HG02870 (cell line): ENCODE measurements around the gene MED6.

Source experiments
- ATAC-seq: cut with Tn5 transposase; IDR thresholded peaks from one replicate; pipeline ENCODE4 v1.9.1; 2021; ENCODE audit warnings: mild to moderate bottlenecking, moderate library complexity; ENCODE audit not compliant: unreplicated experiment

MED6 gene, protein sequence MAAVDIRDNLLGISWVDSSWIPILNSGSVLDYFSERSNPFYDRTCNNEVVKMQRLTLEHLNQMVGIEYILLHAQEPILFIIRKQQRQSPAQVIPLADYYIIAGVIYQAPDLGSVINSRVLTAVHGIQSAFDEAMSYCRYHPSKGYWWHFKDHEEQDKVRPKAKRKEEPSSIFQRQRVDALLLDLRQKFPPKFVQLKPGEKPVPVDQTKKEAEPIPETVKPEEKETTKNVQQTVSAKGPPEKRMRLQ

DNA sequence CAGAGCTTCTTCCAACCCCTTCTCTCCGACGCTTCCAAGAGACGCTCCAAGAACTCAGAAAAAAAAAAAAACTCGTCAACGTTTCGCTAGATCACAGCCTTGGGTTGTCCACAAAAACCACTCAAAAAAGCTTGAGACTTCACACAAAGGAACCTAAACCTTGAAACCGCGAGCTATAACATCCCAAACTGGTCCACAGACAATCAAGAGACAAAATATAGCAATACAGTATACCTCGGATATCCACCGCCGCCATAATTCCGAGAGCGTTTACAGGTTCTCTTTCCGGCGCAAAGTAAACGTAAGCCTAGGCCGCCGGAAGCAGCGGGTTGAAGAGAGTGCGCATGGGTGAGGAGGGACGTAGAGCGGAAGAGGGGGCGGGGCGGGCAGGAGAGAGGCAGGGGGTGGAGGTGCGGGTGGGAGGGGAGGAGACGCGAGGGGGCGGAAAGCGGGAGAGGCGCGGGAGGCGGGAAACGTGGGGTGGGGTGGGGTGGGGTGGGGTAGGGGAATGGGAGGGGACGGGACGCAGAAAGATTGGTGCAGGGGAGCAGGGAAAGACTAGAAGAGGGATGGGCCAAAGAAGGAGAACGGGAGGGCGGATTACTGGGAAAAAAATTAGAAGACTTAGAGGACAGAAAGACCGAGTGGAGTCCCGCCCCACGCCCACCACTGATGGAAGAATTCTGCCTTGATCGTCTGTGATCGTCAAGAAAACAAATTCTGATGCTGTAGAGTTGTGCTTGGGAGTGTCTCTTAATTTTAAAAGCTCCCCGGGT lies at the start of gene MED6:
TSS of gene MED6 (minus strand) at position 274 of the 776 bp plus-strand sequence. CDS start at position 256, 18 bp downstream.
- ATAC-seq: peak; percentile 87

DNA sequence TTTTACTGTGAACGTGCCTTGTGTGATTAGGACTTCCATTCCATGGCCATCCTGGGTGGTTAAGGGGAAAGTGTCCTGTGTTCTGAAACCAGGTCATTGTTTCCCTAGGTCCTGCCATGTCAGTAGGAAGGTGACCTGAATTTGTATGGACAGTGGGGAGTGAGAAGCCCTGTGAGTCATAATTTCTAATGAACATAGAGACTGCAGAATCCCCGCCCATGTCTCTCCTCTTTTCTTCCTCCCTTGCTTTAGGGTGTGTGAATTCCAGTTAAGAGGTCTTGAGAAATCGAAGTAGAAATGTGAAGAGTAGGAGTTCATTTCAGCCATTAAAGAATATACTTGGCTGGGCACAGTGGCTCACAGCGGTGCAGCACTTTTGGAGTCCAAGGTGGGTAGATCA lies 49.3 kb upstream of the MED6 start:
- ATAC-seq: no peak

DNA sequence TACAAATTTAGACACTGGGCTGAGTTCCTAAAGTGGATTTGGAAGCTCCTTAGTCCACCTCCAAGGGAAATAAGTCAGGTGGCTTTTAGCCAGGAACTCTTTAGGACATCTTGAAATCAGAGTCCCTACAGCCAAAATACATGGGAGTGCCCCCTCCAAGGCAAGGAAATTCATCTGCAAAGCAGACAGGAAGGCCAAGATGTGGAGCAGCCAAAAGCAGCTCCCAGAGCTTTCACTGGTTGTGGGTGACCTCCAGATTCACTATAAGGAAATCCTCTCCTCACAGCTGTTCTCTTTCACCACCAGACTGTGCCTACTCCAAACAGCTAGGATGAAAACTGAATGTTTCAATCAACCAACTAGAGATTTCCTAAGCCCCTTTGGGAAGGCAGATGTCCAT lies 47.9 kb upstream of the MED6 start:
- no peak for ATAC-seq

DNA sequence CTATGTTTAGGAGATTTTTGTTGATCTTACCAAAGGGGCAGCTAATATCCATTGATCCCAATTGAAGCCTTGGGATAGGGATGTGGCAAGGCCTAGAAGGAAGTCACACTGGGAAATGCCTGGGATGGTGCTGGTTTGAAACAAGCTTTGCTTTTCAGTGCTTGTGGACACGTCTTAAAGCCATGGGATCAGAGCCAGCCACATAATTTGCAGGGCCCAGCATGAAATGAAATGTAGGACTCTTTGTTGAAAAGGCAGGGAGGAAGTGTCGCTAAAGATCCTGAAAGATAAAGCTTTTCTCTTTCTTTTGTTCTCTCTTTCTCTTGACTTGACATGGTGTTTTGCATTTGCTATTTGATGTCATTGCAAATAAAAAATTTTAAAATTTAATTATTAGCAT lies 46.2 kb upstream of the MED6 start:
- no peak for ATAC-seq

DNA sequence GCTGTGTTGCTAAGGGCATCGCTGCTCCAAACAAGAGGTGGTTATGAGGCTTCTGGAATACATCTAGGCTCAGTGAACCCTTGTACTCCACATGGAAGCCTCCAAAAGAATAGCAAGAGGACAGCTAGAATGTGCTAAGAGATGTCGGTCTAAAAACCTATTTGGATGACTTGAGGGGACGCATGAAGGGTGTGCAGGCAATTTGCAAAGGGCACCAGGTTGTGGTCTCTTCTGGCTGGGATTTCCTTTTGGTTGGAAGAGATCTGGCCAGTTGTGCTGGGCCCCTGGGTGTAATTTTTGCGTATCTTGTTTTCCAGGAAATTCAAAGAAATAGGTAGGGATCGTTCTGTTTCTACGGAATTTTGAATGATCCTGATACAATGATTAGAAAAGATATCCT lies 45.4 kb upstream of the MED6 start:
- ATAC-seq: no peak

DNA sequence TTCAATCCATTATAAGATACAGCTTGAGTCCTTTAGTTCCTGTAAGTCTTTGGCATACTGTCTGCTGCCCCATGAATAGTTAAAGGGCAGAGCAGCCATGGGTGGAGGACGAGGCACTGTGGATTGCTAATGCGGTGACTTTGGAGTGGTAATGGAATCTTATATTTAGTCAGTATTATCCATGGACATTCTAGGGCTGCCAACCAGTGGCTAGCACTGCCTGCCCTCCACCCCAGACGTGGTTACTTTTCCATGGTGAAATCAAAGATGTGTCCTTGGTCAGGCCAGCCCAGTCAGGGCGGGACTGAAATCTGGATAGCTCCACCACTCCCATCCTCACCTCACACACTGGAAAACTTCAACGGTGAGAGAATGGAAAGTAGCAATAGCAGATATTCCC lies 43.5 kb upstream of the MED6 start:
- ATAC-seq: no peak

DNA sequence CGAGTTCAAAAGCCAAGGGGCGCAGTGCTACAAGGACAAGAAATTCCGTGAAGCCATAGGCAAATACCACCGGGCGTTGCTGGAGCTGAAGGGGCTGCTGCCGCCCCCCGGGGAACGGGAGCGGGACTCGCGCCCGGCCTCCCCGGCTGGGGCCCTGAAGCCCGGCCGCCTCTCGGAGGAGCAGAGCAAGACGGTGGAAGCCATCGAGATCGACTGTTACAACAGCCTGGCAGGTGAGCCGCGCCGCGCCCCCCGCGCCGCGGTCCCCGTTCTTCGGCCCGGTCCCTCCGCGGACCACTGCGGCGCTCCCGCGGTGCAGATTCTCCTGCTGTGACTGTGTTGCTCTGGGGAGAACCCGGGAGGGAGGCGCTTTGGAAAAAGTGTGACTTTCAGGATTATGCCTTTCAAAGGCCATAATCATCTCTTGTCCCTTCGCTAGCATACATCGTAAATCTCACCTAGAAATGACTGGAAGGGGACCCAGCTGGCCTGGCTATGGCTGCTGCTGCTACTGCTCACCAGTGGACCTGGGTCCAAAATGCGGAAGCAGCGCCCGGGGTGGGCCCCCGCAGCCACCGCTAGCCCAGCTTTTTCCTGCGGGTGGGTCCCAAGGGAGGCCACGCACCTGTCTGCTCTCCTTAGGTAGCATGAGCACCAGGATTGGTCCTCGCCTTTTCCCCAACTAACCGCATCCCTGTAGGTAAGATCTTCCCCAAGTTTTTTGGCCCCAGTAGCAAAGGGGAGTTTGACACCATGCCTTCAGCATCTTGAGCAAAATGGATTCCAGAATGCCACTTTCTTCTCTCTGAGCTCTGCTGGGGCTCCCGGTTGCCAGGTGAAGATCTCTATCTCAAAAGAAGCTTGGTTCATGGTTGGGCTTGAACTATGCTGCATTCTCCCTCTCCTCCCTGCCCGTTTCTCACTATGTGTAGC lies 42.1 kb upstream of the MED6 start:
- no peak for ATAC-seq

DNA sequence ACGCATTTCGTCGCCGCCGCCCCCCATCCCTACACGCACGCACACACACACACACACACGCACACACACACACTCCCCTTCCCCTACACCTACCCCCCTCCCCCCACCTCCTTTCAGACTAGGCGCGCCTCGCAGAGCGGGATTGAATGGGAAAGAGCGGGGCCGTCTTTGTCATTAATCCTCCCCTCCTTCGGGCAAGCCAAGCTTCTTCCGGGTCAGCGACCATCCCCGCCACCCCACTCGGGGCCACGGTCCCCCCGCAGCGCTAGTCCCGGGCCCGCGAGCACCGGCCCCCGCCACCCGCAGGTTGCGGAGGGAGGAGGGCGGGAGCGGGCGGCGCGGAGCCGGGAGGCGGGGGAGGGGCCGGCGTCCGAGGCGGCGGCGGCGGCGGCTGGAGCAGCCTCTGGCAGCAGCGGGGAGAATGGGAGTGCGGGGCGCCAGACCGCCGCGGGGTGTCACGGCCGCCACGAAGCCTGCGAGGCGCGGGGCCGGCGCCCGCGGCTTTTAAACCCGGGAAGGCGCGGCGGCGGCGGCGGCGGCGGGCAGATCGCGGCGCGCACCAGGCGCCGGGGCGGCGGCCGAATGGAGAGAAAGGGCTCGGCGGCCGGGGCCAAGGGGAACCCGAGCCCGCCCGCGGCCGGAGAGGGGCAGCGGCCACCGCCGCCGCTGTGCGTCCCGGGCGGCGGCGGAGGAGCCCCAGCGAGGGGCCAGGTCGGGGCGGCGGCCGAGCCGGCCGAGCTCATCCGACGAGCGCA lies 41.3 kb upstream of the MED6 start, which contains the start of gene TTC9:
TSS of gene TTC9 (plus strand) at position 369 of the 755 bp plus-strand sequence. CDS start at position 583, 214 bp downstream.
- no peak for ATAC-seq

DNA sequence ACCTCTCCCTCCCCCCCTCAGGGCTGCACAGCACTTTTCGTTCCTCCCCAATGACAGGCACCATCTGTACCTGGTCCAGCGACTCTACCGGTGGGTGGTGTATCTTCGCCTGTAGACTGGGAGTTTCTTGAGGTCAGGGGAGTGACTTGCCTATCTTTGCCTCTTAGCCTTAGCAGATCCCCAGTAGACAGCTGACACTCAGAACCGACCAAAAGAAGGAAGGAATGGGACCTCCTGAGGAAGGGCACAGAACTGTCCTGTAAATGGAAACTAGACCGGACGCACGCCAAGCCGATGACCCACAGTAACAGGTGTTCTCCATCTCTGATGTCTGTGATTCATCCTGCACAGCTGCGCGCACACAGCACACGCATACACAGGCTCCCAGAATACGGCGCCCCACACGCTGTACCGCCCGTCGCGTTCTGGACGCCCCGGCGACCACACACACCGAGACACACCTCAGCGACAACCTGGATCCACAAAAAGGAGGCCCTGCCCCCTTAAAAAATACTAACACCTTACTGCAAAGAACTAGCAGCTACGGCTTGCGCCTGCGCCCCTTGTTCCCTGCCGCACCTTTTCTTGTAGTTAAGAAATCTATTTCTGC lies 40.6 kb upstream of the MED6 start:
- peak; percentile 64 for ATAC-seq

DNA sequence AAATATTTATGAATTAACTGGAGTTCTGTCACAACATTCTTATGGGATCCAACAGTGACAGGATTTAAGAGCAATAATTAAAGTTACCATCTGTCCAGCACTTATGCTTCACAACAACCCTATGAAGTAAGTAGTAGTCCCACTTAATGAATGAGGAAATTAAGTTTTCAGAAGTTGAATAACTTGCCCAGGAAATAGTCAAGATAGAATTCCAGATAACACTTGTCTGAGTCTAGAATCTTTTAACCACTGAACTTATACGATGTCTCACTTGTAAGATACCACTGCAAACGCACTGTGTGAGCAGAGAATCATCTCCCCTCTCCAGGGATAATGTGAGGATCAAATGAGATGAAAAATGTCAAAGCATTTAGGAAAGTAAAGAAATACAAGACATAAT lies 38.0 kb upstream of the MED6 start:
- ATAC-seq: no peak

DNA sequence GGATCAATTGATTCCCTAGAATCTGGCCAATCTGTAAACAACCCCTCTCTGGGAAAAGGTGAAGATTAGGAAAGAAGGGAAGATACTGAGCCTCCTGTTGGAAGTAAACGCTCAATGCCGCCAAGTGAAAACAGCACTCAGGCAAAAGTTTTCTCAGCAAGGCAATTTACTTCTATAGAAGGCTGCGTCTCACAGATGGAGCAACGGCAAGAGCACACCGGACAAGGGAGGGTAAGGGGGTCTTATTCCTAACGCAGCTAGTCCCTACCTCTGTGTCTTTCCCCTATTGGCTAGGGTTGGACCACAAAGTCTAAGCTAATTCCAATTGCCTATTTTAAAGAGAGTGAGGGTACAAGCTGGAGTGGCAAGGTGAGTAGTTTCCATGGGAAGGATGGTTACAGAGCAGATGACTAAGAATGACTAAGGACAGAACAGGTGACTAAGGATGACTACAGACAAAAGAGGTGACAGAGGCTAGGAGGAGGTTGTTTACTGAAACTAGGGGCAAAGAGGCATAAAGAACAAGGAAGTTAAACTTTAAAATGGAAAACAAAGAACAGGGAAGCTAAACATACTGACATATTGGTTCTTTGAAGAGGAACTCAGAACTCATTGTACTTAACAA lies 35.6 kb upstream of the MED6 start:
- no peak for ATAC-seq

DNA sequence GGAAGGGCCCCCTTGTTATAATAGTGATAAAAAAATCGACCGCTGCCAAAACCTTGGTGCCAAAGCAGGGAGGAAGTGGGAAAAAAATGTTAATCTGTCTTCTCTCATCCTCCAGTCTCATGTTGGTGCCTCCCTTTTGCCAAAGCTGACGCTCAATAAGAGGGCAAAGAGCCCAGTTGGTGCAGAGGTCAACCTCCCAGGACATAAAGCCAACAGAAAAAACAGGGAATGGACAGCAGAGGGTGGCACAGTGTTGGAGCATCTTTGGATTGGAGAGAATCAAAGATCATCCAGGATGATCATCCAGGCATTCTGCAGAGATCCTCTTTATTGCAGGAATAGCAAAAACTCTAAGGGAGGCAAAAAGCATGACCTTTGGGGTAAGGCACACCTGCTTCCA lies 31.5 kb upstream of the MED6 start:
- ATAC-seq: no peak

DNA sequence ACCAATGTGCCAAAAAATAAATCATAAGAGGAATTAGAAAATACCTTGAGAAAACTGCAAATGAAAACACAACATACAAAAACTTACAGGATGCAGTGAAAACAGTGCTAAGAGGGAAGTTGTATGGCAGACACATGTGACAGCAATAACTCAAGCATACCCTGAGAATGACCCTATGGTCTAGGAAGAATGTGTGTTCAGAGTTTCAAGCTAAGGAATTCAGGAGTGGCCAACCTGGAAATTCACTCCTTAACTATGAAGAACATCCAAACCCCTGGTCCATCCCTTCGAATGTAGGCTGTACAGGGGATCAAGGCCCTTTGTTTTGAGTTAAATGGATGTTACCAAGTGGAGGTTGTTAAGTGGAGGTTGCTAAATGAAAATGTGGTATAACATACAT lies 24.5 kb upstream of the MED6 start:
- no peak for ATAC-seq

DNA sequence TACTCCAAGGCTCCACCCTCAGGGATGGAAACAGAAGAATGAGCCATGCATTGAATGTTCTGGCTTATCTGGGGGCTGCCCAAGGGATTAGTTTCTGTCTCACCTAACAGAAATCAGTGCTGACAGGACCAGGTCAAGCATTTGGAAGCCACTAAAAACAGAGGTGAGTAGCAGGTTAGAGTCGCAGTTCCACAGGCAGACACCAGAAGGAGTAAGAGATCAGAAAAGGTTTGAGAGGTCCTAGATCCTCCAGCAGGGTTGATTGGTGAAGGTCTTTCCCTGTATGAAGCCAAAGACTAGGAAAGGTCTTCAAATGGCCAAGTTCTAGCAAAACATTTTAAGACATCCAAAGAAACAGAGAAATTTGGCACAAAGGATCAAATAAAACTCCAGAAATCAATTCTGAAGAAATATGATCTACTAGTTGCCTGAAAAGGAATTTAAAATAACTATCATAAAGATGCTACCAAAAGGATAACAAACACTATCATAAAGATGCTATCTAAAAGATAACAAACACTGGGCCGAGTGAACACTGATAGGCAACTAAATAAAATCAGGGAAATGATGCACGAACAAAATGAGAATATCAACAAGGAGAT lies 21.8 kb upstream of the MED6 start:
- ATAC-seq: no peak

DNA sequence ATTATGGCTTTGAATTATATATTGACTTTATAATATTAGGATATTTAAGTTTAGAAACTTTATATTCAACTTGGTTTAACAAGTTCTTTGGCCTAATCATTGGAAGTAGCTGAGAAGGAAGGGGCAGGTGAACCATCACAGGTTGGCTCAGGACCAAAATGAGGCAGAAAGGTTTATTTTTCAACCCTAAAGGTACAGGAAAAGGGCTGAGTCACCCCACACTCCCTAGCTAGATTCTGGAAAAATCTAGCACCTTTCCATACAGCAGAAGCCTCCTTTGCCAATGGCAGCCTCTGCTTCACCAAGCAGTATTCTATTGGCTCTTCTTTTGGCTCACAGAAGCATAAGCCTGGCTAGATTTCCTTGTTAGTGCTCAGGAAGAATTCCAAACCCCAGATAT lies 19.3 kb upstream of the MED6 start:
- ATAC-seq: no peak

DNA sequence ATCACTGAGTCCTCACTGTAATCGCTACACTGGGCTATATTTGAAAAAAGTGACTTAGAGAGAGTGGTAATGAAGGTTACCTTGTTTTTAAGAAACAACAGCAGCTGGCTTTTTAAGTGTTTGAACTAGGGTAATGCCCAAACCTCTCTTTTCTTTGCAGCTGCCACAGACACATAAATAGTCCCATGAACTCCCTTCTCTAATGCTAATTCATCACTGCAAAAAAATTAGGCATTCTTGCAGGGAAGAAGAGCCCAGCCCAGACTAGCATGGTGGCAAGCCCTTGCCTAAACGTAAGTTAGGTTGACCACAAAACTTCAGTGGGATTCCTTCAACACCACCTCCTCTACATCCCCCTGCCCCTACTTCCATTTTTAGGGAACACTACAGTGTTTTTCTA lies 17.9 kb upstream of the MED6 start:
- ATAC-seq: no peak

DNA sequence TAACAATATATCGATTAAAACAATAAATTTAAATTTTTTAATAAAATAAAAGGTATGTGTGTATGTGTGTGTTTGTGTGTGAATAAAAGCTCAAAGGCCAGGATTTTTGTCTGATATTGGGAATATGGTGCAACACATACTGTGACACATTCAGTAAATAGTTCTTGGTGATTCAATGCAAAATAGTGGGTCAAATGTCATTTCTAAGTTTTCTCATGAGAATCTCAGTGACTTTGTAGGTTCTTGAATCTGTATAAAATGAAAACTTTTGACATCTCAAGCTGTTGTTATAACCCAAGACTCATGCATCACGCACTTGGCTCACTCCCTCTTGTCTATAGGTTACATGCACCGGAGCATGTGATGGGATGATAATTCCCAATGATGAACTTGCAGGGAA lies 16.2 kb upstream of the MED6 start:
- ATAC-seq: no peak

DNA sequence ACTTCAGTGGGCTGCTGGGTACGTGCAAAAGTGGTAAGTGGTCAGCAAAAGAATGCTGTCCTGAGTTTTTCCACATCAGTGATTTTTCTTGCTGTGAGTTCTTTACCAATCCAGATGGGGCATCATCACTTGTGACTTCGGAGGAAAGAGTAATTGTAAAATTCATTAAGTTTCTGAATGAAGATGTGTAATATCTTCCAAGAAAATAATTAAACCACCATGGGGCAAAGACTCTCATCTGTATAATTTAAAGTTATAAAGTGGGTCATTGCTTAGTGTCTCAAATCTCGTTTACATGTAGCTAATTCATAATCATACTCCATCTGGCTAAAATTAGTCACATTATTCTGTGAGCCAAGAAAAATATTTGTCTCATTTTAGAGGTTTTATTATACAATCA lies 10.8 kb upstream of the MED6 start:
- ATAC-seq: no peak

DNA sequence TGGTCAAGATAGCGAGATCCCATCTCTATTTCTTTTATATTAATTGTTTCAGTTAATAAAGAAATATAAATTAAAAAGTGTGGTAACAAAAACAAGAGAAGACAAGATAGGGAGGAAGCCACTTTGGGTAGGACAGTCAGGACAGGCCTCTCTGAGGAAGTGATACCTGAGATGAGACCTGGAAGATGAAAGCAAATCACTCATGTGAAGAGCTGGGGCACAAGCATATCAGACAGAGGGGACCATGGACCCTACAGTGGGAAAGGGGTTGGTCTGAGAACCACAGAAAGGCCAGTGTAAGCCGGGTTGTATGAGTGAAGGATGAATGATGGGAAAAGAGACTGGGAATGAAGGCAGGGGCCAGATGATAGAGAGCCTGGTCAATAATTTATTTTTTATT lies 1.8 kb upstream of the MED6 start:
- no peak for ATAC-seq
